Right atrium auricular region (tissue), 2 donors: Measurements from ENCODE around the gene PRSS56. TPM values are rescaled to one million over a fixed set of nuclear protein-coding genes. Genes with fewer than 3 reads are reported as not detected.

Experiments
- DNase-seq: peaks from one replicate; pipeline ENCODE4 v3.0.0-alpha.2; 2019; ENCODE audit warnings: low spot score
- H3K27ac ChIP-seq, 2 donors: fragments of 200-600 bp; sonication (generic); 1 replicate in 1 of 2; 2 replicates in 1 of 2; pipeline ENCODE4 v1.5.1; 2016 to 2019
- H3K27me3 ChIP-seq, 2 donors: fragments of 200-600 bp; sonication (generic); one replicate each; pipeline versions ENCODE4 v1.5.1 to v1.6.0; 2017 to 2019
- H3K36me3 ChIP-seq: fragments of 200-600 bp; sonication (generic); one replicate; pipeline ENCODE4 v1.5.1; 2016
- H3K4me1 ChIP-seq, 2 donors: fragments of 200-600 bp; sonication (generic); one replicate each; pipeline versions ENCODE4 v1.5.1 to v1.6.0; 2017 to 2019
- H3K4me3 ChIP-seq, 2 donors: fragments of 200-600 bp; sonication (generic); 1 replicate in 1 of 2; 2 replicates in 1 of 2; pipeline ENCODE4 v1.5.1; 2017 to 2019; ENCODE audit warnings: mild to moderate bottlenecking in 1 of 2, moderate library complexity in 1 of 2
- H3K9me3 ChIP-seq, 2 donors: fragments of 200-600 bp; sonication (generic); one replicate each; pipeline ENCODE4 v1.5.1; 2019
- total RNA-seq, 2 donors: library from RNA; depleted of rRNA; stranded (reverse); fragments of >200 nt; gene quantifications; one replicate each; pipeline ENCODE4 v1.1.0, GENCODE V29; 2016
- TF ChIP-seq, protein P1 (sequence below), 2 donors: fragments of 200-600 bp; sonication (generic); IDR thresholded peaks; one replicate each; pipeline ENCODE4 v1.5.1; 2019; ENCODE audit warnings: antibody characterized with exemption in 2 of 2

Gene PRSS56
- total RNA-seq, 2 donors from 2014 or later = 0.20 TPM; not detected in 1

DNA sequence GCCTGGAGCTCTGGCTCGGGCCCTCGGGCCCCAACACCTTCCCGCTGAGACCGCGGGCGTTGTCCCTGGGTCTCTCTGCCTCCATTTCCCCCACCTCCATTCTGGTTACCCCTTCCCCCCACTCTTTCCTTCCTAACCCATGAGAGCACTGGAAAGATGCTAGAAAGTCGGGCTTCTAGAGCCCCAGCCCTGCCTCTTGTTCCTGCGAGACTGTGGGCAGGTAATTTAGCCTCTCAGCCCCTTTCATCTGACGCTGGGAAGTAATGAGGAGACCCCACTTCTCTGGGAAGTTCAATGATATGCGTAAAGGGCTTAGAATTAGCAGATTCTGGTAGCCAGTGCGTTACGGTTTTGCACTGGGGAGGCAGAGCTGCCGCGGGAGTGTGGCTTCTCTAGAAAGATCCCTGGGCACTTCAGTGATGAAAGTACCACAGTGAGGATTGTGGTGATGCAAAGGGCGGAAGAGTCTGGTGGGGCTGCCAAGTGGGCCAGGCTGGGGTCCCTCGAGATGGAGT, 16.3 kb upstream of the PRSS56 start:
- Histone ChIP-seq H3K4me1 (peaks cover 0 to 23% of the 10 kb centered on the region in 2 donors), H3K36me3 (no peaks in the 10 kb centered on the region), H3K4me3 (peak overlapping the region; percentile 53 to 59), H3K27ac (no peak overlapping the region), H3K27me3 (no peaks in the 10 kb centered on the region), H3K9me3 (no peaks in the 10 kb centered on the region)
- TF ChIP-seq, protein P1, sequence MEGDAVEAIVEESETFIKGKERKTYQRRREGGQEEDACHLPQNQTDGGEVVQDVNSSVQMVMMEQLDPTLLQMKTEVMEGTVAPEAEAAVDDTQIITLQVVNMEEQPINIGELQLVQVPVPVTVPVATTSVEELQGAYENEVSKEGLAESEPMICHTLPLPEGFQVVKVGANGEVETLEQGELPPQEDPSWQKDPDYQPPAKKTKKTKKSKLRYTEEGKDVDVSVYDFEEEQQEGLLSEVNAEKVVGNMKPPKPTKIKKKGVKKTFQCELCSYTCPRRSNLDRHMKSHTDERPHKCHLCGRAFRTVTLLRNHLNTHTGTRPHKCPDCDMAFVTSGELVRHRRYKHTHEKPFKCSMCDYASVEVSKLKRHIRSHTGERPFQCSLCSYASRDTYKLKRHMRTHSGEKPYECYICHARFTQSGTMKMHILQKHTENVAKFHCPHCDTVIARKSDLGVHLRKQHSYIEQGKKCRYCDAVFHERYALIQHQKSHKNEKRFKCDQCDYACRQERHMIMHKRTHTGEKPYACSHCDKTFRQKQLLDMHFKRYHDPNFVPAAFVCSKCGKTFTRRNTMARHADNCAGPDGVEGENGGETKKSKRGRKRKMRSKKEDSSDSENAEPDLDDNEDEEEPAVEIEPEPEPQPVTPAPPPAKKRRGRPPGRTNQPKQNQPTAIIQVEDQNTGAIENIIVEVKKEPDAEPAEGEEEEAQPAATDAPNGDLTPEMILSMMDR (IDR thresholded peaks at IDR 0.05) = no peak
- DNase-seq = no peak

DNA sequence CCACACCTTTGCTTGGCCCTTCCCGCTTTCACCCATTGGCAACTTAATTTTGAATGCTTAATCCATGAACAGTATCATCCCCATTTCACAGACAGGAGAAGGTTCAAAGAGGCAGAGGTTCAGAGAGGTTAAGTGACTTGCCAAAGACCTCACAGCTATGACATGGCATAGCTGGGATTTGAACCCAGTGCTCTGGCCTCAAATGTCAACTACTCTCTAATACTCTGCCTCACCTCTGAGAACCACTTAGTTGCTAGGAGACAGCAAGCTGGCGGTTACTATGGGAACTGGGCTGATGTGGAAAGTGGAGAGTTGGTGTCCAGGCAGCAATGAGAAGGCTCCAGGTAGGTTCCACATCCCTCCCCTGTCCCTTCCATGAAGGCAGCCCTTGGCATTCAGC, 15.8 kb upstream of the PRSS56 start:
- Histone ChIP-seq H3K4me3 (no peak overlapping the region), H3K36me3 (no peaks in the 10 kb centered on the region), H3K4me1 (peaks cover 0 to 23% of the 10 kb centered on the region in 2 donors), H3K27ac (no peak overlapping the region), H3K27me3 (no peaks in the 10 kb centered on the region), H3K9me3 (no peaks in the 10 kb centered on the region)
- DNase-seq = no peak
- TF ChIP-seq, protein P1 (IDR thresholded peaks at IDR 0.05) = no peak

DNA sequence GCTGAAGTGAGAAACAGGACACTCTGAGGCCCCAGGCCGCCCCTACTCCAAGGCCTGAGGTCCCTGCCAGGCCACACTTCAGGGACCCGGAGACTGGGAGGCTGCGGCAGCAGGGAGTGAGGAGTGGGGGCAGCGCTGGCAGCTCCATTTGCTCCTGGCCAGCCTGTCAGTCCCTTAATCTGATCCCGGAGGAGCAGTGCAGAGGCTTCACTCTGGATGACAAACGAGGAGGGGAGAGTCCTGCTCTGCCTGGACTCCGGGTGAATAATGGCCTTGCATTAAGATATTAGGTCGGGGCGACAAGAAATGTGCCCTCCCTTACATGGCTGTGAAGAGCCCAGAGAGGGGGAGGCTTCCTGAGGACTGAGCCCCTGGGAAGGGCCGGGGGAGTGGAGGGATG, 14.3 kb upstream of the PRSS56 start:
- TF ChIP-seq, protein P1 (IDR thresholded peaks at IDR 0.05) = no peak

DNA sequence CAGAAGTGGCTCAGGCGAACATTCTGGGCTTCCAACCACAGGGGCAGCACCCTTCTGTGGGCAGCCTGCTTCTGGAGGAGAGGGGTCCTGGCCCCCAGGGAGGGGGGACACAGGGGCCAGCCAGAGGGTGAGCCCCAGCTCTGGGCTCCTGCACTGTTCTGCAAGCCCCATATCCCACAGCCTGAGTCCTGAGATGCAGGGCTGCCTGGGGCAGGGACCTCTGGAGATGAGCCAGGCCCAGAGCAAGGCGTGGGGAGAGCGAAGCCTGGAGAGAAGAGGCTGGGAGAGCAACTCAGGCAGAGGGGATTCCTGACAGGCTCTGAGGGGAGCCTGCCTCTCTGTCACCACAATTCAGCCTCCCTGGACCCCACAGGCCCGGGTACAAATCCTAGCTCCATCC, 13.5 kb upstream of the PRSS56 start:
- TF ChIP-seq, protein P1 (IDR thresholded peaks at IDR 0.05) = no peak
- Histone ChIP-seq H3K9me3 (no peaks in the 10 kb centered on the region), H3K27me3 (no peaks in the 10 kb centered on the region), H3K4me3 (no peak overlapping the region), H3K36me3 (no peaks in the 10 kb centered on the region), H3K27ac (no peak overlapping the region), H3K4me1 (peaks cover 0 to 20% of the 10 kb centered on the region in 2 donors)
- DNase-seq = no peak

More for the DNA sequence above, 14.3 kb upstream of the PRSS56 start:
- DNase-seq = no peak
- H3K4me1 ChIP-seq = peaks cover 0 to 23% of the 10 kb centered on the region in 2 donors
- no peaks in the 10 kb centered on the region for H3K27me3 ChIP-seq
- H3K4me3 ChIP-seq = no peak overlapping the region
- H3K27ac ChIP-seq = no peak overlapping the region
- H3K9me3 ChIP-seq = no peaks in the 10 kb centered on the region
- H3K36me3 ChIP-seq = no peaks in the 10 kb centered on the region

DNA sequence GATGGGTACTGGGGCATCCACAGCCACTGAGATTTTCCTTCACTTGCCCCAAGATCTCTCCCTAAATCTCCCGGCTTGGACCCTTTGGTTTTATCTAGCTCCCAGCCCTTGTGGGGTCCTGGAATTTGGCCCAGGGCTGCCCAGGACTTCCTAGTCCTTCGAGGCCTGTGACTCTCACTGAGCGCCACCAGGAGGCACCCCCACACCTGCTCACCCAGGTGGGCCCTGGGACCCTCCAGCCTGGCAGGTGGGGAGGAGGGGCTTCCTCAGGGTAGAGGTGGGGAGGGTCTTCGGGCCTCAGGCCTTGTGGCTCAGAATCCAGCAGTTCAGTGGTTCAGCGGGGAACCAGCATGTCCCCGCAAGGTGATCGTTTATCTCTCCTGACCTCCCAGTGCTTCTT, 11.9 kb upstream of the PRSS56 start:
- Histone ChIP-seq H3K9me3 (no peaks in the 10 kb centered on the region), H3K4me3 (no peak overlapping the region), H3K27me3 (no peaks in the 10 kb centered on the region), H3K4me1 (peaks cover 0 to 6% of the 10 kb centered on the region in 2 donors), H3K27ac (no peak overlapping the region), H3K36me3 (no peaks in the 10 kb centered on the region)
- TF ChIP-seq, protein P1 (IDR thresholded peaks at IDR 0.05) = no peak
- no peak for DNase-seq

DNA sequence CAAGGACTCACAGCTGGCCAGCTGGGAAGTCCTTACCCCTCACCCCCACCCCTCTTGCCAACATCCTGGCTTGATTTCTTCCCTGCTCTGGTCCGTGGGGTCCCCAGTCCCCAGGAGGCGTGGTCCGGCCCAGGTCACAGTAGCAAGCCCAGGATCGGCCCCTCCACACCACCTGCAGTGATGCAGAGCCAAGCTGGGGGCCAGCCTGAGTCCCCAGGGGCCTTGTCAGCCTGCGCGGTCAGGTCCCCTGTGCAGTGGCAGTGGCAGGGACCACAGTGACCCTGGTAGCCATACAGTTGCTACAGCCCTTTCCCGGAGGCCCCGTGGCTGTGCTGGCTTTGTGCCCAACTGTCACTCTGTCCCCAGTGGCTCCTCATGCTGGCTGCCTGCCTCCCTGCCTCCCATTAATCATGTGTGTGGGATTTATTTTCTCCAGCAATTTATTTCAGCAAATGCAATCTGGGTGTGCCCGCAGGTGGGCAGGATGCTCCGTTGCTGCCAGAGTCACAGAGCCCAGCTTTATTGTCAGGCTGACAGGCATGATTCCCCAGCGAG, 8.8 kb upstream of the PRSS56 start:
- no peak overlapping the region for H3K27ac ChIP-seq
- no peak overlapping the region for H3K4me3 ChIP-seq
- no peaks in the 10 kb centered on the region for H3K27me3 ChIP-seq
- DNase-seq = no peak
- TF ChIP-seq, protein P1 (IDR thresholded peaks at IDR 0.05) = no peak
- no peaks in the 10 kb centered on the region for H3K36me3 ChIP-seq
- no peaks in the 10 kb centered on the region for H3K4me1 ChIP-seq
- no peaks in the 10 kb centered on the region for H3K9me3 ChIP-seq
